HG02642 (cell line): ENCODE data around the gene TBCA.
"Not testable (repeated sequence)": the region's sequence is repeated elsewhere in the genome, so short reads cannot be mapped to it uniquely, and the experiment has no call there.

Source experiments
- ATAC-seq: cut with Tn5 transposase; IDR thresholded peaks from one replicate; pipeline ENCODE4 v1.9.1; 2021; ENCODE audit warnings: mild to moderate bottlenecking; ENCODE audit not compliant: unreplicated experiment, poor library complexity

TBCA gene

GRCh38 chr5:77719666-77720363 is 56.3 kb downstream of the TBCA start:
- ATAC-seq, result no peak

- ATAC-seq, result no peak
Measured at GRCh38 chr5:77718934-77719610, 57.1 kb downstream of the TBCA start.

GRCh38 chr5:77709993-77710685 is 66.0 kb downstream of the TBCA start:
- ATAC-seq, result no peak

- no peak for ATAC-seq
Measured at GRCh38 chr5:77709340-77709739, 66.8 kb downstream of the TBCA start.

- ATAC-seq, result no peak
Measured at GRCh38 chr5:77707791-77708190, 68.3 kb downstream of the TBCA start.

GRCh38 chr5:77699569-77699968 is 76.6 kb downstream of the TBCA start:
- not testable (repeated sequence) for ATAC-seq

GRCh38 chr5:77698920-77699319 is 77.2 kb downstream of the TBCA start:
- no peak for ATAC-seq

GRCh38 chr5:77697692-77698091 is 78.4 kb downstream of the TBCA start:
- no peak for ATAC-seq

- no peak for ATAC-seq
Measured at GRCh38 chr5:77696120-77696519, 80.0 kb downstream of the TBCA start.

- no peak for ATAC-seq
Measured at GRCh38 chr5:77693913-77694312, 82.2 kb downstream of the TBCA start.

- no peak for ATAC-seq
Measured at GRCh38 chr5:77683171-77683732, 92.9 kb downstream of the TBCA start.

- no peak for ATAC-seq
Measured at GRCh38 chr5:77670526-77670925, 105.6 kb downstream of the TBCA start.

GRCh38 chr5:77669677-77670076 is 106.5 kb downstream of the TBCA start:
- ATAC-seq, result no peak

GRCh38 chr5:77663090-77663863 is 112.9 kb downstream of the TBCA start:
- ATAC-seq, result no peak

GRCh38 chr5:77662635-77663034 is 113.5 kb downstream of the TBCA start:
- no peak for ATAC-seq

- no peak for ATAC-seq
Measured at GRCh38 chr5:77658662-77659061, 117.5 kb downstream of the TBCA start.

- no peak for ATAC-seq
Measured at GRCh38 chr5:77651343-77651742, 124.8 kb downstream of the TBCA start.

- ATAC-seq, result no peak
Measured at GRCh38 chr5:77650686-77651085, 125.5 kb downstream of the TBCA start.

- no peak for ATAC-seq
Measured at GRCh38 chr5:77649776-77650175, 126.4 kb downstream of the TBCA start.

- no peak for ATAC-seq
Measured at GRCh38 chr5:77645995-77646639, 130.0 kb downstream of the TBCA start.
